IPS DF 6.9 (cell line): Measurements from ENCODE around the gene REEP2.

Experiments
- DNase-seq: peaks from one replicate; pipeline ENCODE4 v3.0.0-alpha.2; 2013; ENCODE audit warnings: low read depth, low spot score
- H3K27ac ChIP-seq: one replicate; pipeline ENCODE4 v1.5.1; 2013; ENCODE audit warnings: low read length, control low read depth
- H3K27me3 ChIP-seq: 2 replicates; pipeline ENCODE4 v1.6.1; 2013; ENCODE audit warnings: mild to moderate bottlenecking, low read length; ENCODE audit not compliant: control insufficient read depth, insufficient read depth
- H3K36me3 ChIP-seq: 2 replicates; pipeline ENCODE4 v1.6.1; 2013; ENCODE audit warnings: low read length; ENCODE audit not compliant: control insufficient read depth, insufficient read depth
- H3K4me1 ChIP-seq: 2 replicates; pipeline ENCODE4 v1.6.1; 2013; ENCODE audit warnings: low read length; ENCODE audit not compliant: control insufficient read depth, insufficient read depth
- H3K4me3 ChIP-seq: 2 replicates; pipeline ENCODE4 v1.5.1; 2013; ENCODE audit warnings: mild to moderate bottlenecking, low read length
- H3K9me3 ChIP-seq: 2 replicates; pipeline ENCODE4 v1.6.1; 2013; ENCODE audit warnings: low read length, inconsistent platforms; ENCODE audit not compliant: control insufficient read depth, insufficient read depth
- WGBS: extraction: QIAGEN DNeasy Blood & Tissue Kit; methylation state at CpG from one replicate; pipeline ENCODE4 v1.1.7; 2013; ENCODE audit warnings: mixed read lengths, missing lambda C conversion rate; ENCODE audit not compliant: insufficient read length, insufficient coverage; 5-methylcytosine and 5-hydroxymethylcytosine counted together

The REEP2 gene

GRCh38 chr5:138459311-138459933 is 20.6 kb downstream of the REEP2 start:
- no peak overlapping the region for H3K27ac ChIP-seq
- H3K36me3 ChIP-seq: no peaks in the 10 kb centered on the region
- WGBS: no CpG with 5 or more reads among the region's 11 CpGs
- no peak overlapping the region for H3K4me3 ChIP-seq
- no peak for DNase-seq
- H3K4me1 ChIP-seq: no peaks in the 10 kb centered on the region; the same call in 1 of the 2 replicates
- H3K27me3 ChIP-seq: no peaks in the 10 kb centered on the region
- no peaks in the 10 kb centered on the region for H3K9me3 ChIP-seq

- no peaks in the 10 kb centered on the region for H3K27me3 ChIP-seq
- no peaks in the 10 kb centered on the region; the same call in 1 of the 2 replicates for H3K4me1 ChIP-seq
- no peak for DNase-seq
- H3K4me3 ChIP-seq: no peak overlapping the region
- no peak overlapping the region for H3K27ac ChIP-seq
- no CpG with 5 or more reads among the region's 4 CpGs for WGBS
- H3K36me3 ChIP-seq: no peaks in the 10 kb centered on the region
- H3K9me3 ChIP-seq: no peaks in the 10 kb centered on the region
Observed at GRCh38 chr5:138460032-138460693, 21.3 kb downstream of the REEP2 start.

DNA sequence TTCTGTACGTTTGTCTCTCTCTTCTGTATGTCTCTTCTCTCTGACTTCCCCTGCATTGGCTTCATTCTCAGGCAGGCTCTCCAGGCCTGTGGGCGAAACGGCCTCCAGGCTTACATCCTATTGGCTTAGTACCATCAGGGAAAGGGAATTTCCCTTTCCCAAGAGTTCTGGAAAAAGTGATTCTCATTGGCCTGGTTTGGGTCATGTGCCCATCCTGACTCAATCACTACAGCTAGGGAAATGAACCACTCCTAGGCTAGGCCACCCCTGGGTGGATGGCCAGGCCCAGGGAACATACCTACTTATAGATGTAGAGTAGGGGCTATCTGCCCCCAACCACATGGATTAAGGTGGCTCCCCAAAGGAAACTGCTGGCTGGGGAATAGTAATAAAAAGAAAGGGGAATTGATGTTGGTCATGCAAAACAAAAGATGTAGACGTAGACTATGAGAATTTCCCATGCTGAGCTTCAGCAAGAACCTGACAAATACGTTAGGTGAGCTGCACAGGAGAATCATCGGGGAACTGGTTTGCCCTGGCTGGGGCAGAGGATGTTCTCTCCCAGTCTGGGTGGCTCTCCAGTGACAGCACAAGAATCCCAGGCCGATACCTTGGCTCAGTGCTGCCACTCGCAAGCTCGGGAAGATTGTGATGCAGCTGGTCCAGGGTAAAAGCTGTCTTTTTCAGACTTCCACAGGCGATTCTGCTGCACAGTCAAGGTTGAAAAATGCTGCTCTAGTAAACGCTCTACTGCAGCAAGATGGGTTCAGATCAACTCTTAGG is 22.7 kb downstream of the REEP2 start:
- DNase-seq: no peak
- WGBS: no CpG with 5 or more reads among the region's 11 CpGs

DNA sequence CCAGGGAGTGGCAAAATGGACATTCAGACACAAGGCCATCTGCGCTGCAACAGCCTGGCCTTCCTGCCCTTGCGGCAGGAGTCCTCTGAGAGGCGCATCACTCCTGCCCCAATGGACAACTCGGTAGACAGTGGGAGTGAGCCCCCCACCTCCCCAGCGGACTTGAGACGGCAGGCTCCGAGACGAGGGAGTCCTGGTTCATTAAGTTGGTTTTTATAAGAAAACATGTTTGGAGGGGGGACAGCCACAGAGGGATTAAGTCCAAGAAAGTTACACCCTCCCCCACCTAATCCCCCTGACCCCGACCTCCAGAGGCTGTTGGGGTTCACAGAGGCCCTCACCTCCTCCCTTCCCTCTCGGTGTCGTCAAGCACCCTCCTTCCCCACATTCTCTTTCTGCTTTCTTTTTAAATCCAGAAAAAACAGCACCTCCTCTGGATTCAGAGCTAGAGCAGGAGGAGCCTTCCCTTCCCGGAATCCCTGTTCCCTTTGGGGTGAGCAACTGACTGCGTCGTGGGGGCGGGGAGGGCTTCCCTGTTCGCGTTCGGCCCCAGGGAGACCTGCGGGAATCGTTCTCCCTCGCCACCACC is 24.7 kb downstream of the REEP2 start:
- Histone ChIP-seq H3K9me3 (no peaks in the 10 kb centered on the region), H3K27ac (no peak overlapping the region), H3K27me3 (peaks cover 2% of the 10 kb centered on the region; the same call in 1 of the 2 replicates), H3K4me3 (peak overlapping the region; percentile 46; the same call in 1 of the 2 replicates), H3K4me1 (no peaks in the 10 kb centered on the region; the same call in 1 of the 2 replicates), H3K36me3 (peaks cover 11% of the 10 kb centered on the region; the same call in 1 of the 2 replicates)
- DNase-seq: no peak
- no CpG with 5 or more reads among the region's 21 CpGs for WGBS

More for the DNA sequence above, 22.7 kb downstream of the REEP2 start:
- no peak overlapping the region for H3K27ac ChIP-seq
- H3K36me3 ChIP-seq: no peaks in the 10 kb centered on the region
- no peaks in the 10 kb centered on the region for H3K9me3 ChIP-seq
- peaks cover 2% of the 10 kb centered on the region; the same call in 1 of the 2 replicates for H3K27me3 ChIP-seq
- no peak overlapping the region for H3K4me3 ChIP-seq
- no peaks in the 10 kb centered on the region; the same call in none of the 2 replicates for H3K4me1 ChIP-seq

GRCh38 chr5:138464008-138464387 is 25.1 kb downstream of the REEP2 start:
- Histone ChIP-seq H3K4me1 (no peaks in the 10 kb centered on the region; the same call in 1 of the 2 replicates), H3K9me3 (no peaks in the 10 kb centered on the region), H3K27ac (no peak overlapping the region), H3K27me3 (peaks cover 2% of the 10 kb centered on the region; the same call in 1 of the 2 replicates), H3K36me3 (peaks cover 11% of the 10 kb centered on the region; the same call in 1 of the 2 replicates), H3K4me3 (peak overlapping the region; percentile 96; the same call in 1 of the 2 replicates)
- WGBS: no CpG with 5 or more reads among the region's 34 CpGs
- DNase-seq: no peak

GRCh38 chr5:138464388-138465260 is 25.8 kb downstream of the REEP2 start:
- Histone ChIP-seq H3K4me1 (no peaks in the 10 kb centered on the region; the same call in 1 of the 2 replicates), H3K27ac (no peak overlapping the region), H3K36me3 (peaks cover 11% of the 10 kb centered on the region; the same call in 1 of the 2 replicates), H3K9me3 (no peaks in the 10 kb centered on the region), H3K27me3 (peaks cover 2% of the 10 kb centered on the region; the same call in 1 of the 2 replicates), H3K4me3 (peak overlapping the region; percentile 96; the same call in 1 of the 2 replicates)
- WGBS: no CpG with 5 or more reads among the region's 64 CpGs
- DNase-seq: no peak

DNA sequence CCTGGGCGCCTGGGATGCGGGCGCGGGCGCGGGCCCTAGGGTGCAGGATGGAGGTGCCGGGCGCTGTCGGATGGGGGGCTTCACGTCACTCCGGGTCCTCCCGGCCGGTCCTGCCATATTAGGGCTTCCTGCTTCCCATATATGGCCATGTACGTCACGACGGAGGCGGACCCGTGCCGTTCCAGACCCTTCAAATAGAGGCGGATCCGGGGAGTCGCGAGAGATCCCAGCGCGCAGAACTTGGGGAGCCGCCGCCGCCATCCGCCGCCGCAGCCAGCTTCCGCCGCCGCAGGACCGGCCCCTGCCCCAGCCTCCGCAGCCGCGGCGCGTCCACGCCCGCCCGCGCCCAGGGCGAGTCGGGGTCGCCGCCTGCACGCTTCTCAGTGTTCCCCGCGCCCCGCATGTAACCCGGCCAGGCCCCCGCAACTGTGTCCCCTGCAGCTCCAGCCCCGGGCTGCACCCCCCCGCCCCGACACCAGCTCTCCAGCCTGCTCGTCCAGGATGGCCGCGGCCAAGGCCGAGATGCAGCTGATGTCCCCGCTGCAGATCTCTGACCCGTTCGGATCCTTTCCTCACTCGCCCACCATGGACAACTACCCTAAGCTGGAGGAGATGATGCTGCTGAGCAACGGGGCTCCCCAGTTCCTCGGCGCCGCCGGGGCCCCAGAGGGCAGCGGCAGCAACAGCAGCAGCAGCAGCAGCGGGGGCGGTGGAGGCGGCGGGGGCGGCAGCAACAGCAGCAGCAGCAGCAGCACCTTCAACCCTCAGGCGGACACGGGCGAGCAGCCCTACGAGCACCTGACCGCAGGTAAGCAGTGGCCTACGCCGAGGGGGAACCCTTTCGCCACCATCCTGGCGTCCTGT is 26.6 kb downstream of the REEP2 start, which contains the start of gene EGR1:
TSS of gene EGR1 (plus strand) at position 219 of the 864 bp plus-strand sequence. CDS start at position 502, 283 bp downstream.
- WGBS: no CpG with 5 or more reads among the region's 85 CpGs
- H3K27me3 ChIP-seq: peaks cover 2% of the 10 kb centered on the region; the same call in 1 of the 2 replicates
- no peaks in the 10 kb centered on the region; the same call in 1 of the 2 replicates for H3K4me1 ChIP-seq
- H3K9me3 ChIP-seq: no peaks in the 10 kb centered on the region
- peak within 1 kb of the TSS; percentile 96; the same call in 1 of the 2 replicates for H3K4me3 ChIP-seq
- peaks cover 11% of the 10 kb centered on the region; the same call in 1 of the 2 replicates for H3K36me3 ChIP-seq
- no peak for DNase-seq
- H3K27ac ChIP-seq: no peak within 1 kb of the TSS

DNA sequence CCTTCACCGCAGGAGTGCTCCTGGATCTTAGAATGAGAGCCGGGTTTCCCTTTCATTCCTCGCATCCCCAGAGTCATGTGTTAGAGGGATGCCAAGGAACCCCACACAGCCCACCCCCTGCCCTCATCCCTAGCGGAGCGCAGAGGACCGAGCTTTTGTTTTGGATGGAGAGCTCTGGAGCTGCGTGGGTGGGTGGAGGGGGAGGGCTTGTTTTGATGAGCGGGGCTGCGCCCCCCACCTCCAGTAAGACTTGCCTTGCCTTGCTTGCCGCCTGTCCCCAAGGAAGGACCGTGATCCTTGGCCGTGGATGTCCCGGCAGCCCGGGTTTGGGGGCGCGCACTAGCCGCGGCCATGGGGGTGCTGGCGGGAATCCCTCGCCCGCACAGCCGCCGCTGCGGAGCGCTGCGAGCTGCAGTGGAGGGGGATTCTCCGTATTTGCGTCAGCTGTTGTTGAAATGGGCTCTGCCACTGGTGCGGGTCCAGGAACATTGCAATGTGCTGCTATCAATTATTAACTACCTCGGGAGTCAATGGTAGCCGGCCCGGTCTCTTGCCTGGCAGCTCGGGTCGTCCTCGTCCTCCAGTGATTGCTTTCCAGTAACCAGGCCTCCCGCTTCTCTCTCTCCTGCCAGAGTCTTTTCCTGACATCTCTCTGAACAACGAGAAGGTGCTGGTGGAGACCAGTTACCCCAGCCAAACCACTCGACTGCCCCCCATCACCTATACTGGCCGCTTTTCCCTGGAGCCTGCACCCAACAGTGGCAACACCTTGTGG is 27.5 kb downstream of the REEP2 start:
- Histone ChIP-seq H3K4me1 (no peaks in the 10 kb centered on the region; the same call in 1 of the 2 replicates), H3K27me3 (peaks cover 2% of the 10 kb centered on the region; the same call in 1 of the 2 replicates), H3K4me3 (peak overlapping the region; percentile 96; the same call in 1 of the 2 replicates), H3K9me3 (no peaks in the 10 kb centered on the region), H3K27ac (no peak overlapping the region), H3K36me3 (peaks cover 11% of the 10 kb centered on the region; the same call in 1 of the 2 replicates)
- DNase-seq: no peak
- no CpG with 5 or more reads among the region's 39 CpGs for WGBS
